GM19324 (cell line): ENCODE measurements around the gene CD300H.
"Not testable (repeated sequence)": the region's sequence is repeated elsewhere in the genome, so short reads cannot be mapped to it uniquely, and the experiment has no call there.

Experiments
- ATAC-seq: cut with Tn5 transposase; IDR thresholded peaks from one replicate; pipeline ENCODE4 v1.9.1; 2021; ENCODE audit warnings: mild to moderate bottlenecking, moderate library complexity; ENCODE audit not compliant: unreplicated experiment, low FRiP score

CD300H gene

GRCh38 chr17:74529243-74529642 is 38.1 kb downstream of the CD300H start:
- no peak for ATAC-seq

GRCh38 chr17:74528491-74529199 is 38.7 kb downstream of the CD300H start:
- no peak for ATAC-seq

- ATAC-seq: no peak
These were observed 39.6 kb downstream of the CD300H start for GRCh38 chr17:74527756-74528155.

DNA sequence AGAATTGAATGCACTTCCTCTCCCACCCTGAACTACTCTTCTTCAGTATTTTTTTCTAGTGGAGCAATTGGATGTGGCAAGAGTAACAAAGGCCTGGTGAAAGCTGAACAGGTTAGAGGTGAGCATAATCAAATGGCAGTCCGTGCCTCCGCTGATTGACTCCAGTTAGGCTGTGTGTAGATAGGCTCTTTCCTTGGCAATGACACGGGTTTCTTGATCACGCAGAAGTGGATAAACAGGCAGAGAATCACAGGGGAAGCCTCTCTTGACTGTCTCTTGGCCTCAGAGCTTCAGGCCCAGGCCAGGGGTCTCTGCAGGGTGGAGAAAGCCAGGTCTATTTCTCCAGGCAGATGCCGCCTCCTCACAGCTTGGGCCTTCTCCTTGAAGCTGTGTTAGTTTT is 40.2 kb downstream of the CD300H start:
- ATAC-seq: no peak

- no peak for ATAC-seq
These were observed 40.6 kb downstream of the CD300H start for GRCh38 chr17:74526681-74527080.

DNA sequence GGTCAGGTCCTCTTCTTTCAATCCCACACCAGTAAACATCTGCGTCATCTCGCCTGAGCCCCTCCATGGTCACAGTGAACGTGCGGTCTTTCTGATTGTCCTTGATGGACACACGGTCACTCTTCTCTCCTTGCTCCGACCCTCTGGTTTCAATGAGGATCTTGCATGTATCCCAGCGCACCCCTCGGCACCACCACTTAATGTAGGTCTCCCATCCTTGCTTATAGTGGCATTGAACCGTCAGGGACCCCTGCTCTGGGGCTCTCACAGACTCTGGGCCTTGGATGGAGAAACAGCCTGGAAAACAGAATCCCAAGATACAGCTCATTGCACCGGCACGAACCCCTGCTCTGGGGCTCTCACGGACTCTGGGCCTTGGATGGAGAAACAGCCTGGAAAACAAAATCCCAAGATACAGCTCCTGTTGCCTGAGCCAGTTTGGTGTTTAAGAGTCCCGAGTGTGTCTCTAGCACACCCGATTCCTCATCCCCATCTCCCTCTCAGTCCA is 41.5 kb downstream of the CD300H start:
- ATAC-seq: no peak

GRCh38 chr17:74525465-74525725 is 41.9 kb downstream of the CD300H start:
- no peak for ATAC-seq

DNA sequence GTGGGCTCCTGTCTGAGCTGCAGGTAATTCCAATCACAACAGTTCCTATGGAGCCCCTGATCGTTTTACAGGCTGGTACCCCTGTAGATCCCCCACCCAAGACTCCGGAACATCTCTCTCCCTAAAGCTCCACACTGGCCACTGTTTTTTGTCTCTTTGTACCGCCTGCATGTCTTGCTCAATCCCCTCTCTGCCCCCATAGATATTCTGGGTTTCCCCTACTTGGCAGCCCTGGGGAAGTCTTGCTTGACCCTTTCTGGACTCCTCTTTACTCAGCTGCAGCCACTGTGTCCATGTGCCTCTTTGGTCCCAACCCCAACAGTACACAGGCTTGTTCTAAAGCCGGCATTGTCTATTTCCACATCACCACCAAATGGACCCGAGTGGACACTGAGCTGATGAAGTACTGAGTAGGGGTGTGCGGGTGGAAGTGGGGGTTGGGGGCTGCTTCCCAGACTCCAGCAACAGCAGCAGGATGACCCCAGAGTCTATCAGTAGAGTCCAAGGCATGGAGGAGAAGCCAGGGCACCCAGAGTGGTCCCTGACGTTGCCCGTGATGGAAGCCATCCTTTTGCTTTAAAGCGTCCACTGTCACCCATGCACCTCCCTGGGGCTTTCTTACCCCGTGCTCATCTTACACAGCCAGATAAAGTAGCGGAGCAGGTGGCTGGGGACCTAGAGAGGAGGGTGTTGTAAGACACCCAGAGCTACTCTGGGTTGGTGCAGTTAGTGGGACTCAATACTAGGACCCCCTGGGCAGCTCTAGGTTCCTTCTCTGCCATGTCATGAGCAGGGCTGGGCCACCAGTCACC is 42.5 kb downstream of the CD300H start:
- no peak for ATAC-seq

- no peak for ATAC-seq
These were observed 44.0 kb downstream of the CD300H start for GRCh38 chr17:74523308-74523707.

DNA sequence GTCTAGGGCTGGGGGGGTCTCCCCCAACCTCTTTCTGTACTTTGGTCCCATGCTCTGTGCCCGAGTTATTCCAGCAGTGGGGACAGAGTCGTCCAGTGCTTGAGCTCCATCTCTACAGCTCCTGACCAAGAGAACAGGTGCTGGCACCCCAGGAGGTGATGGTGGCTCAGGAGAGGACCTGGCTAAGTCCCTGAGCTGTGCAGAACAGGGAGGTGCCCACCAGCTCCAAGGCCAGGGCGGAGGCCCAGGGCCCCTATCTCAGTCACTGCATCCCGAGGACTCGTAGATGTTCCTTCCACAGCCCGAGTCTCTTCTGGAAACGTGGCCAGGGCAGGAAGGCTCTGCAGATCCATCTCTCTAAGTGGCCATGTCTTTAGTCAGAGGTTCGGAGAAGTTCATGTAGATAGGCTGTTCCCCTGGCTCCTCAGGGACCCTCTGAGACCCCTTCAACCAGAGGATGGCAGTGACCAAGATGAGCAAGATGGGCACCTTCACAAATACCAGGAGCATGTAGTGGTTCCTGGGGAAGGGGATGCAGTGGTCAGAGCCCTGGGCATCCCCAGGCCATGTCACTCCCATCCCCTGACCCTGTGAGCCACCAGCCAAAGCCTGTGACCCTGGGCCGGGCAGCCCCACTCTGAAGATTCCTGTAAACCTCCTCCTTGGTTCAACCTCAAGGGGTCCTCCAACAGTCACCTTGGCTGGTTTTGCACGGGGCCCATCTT is 44.8 kb downstream of the CD300H start:
- no peak for ATAC-seq

GRCh38 chr17:74521701-74522201 is 45.6 kb downstream of the CD300H start:
- ATAC-seq: no peak

DNA sequence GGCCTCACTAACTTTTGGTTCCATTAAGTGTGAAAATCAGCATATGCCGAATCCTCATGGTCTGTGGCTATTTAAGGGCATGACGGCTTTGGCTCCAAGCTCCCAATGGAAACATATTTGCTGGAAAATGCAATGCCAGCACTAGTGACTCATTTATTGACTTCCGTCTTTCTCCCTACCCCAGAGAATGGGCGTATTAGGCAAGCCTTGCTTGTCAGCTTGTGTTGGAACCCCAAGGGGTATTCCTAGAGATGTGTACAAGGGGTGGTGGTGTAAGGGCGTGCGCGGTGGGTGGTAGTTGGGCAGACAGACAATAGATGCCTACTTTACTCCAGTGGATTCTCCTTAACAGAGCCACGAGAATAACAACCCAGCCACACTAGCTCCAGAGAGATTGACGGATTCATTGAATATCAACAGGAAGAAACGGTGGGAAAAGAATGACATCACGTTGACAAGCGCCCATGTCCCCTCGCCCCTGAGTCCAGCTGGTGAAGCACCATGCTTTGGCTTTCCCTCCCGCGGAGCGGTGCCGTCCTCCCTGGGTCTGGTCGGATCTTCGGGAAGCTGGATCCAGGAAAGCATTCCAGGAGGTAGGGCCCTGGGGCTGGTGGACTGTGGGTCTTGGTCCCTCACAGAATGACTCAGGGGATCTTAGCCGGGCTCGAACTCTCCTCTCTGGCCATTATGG is 46.4 kb downstream of the CD300H start:
- ATAC-seq: no peak

DNA sequence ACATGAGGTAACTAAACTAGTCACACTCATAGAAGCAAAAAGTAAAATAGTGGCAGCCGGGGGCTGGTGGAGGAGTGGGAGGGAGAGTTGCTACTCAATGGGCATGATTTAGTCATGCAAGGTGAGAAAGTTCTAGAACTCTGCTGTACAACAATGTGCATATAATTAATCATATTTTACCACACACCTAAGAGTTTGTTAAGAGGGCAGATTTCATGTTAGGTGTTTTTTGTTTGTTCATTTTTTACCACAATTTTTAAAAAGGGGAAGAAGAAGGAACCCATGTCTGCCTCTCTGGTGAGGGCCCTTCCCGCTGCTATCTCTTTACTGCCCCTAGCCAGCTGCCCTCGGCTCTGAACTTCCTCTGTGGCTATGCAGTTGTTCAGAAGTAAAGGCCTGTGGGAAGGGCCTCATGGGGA is 47.3 kb downstream of the CD300H start:
- no peak for ATAC-seq

DNA sequence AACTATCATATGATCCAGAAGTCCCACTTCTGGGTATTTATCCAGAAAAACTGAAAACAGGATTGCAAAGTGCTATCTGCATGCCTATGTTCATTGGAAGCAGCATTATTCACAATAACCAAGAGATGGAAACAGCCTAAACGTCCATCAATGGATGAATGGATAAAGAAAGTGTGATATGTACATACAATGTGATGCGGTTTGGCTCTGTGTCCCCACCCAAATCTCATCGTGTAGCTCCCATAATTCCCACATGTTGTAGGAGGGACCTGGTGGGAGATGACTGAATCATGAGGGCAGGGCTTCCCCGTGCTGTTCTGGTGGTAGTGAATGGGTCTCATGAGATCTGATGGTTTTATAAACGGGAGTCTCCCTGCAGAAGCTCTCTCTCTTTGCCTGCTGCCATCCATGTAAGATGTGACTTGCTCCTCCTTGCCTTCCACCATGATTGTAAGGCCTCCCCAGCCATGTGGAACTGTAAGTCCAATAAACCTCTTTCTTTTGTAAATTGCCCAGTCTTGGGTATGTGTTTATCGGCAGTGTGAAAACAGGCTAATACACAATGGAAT is 48.8 kb downstream of the CD300H start:
- not testable (repeated sequence) for ATAC-seq

DNA sequence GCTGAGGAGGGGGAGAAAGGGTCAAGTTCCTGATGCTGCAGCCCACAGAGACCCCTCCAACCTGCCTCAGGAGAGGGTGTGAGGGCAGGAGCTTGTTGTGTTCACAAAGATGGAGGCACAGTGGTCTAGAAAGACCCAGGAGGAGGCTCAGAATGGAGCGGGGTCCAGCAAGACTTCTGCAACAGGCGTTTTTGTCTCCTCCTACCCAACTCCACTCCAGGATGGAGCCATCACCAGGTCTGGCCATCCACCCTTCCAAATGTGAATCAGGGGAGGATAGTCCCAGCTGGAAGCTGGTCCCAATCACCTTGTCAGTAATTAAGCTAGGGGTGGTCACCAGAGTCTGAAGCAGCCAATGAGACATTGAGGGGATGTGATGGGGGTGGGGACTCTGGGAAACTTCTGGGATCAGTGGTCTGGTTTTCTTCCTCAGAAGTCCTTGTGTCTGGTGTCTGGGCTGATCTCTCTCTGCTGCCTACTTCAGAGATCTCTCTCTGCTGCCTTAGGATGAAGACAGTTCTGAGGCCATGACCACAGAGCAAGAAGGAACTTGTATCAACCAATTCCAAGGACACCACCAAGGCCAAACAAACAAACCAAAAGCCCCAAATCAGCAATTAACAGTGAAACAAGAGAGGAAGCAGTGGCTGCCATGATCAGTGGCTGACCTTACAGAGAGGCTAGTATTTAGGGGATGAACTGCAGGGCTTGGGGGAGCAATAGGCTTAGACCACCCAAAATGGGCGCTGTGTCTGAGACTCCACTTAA is 50.6 kb downstream of the CD300H start:
- ATAC-seq: no peak

GRCh38 chr17:74515941-74516340 is 51.4 kb downstream of the CD300H start:
- ATAC-seq: no peak

- ATAC-seq: no peak
These were observed 52.5 kb downstream of the CD300H start for GRCh38 chr17:74514632-74515334.

GRCh38 chr17:74513987-74514631 is 53.2 kb downstream of the CD300H start:
- no peak for ATAC-seq
